GM12878 (cell line): ENCODE measurements around the gene LILRB2.
"Not testable (repeated sequence)": the region's sequence is repeated elsewhere in the genome, so short reads cannot be mapped to it uniquely, and the experiment has no call there.

Experiments
- CTCF ChIP-seq, 3 experiments: IDR thresholded peaks in 2 of 3; conservative IDR thresholded peaks in 1 of 3; 2 replicates each; pipeline ENCODE4 v1.5.1; 2011; ENCODE audit warnings: low read depth in 3 of 3, low read length in 3 of 3, mild to moderate bottlenecking in 3 of 3, control low read depth in 2 of 3, moderate library complexity in 2 of 3, inconsistent platforms in 1 of 3, mixed read lengths in 1 of 3; ENCODE audit not compliant: control insufficient read depth in 2 of 3, insufficient read depth in 1 of 3; ENCODE audit errors: extremely low read depth in 1 of 3
- RUNX3 ChIP-seq: IDR thresholded peaks from 2 replicates; pipeline ENCODE4 v1.6.1; 2012; ENCODE audit warnings: low read length, inconsistent platforms
- SIX5 ChIP-seq: IDR thresholded peaks from 2 replicates; pipeline ENCODE4 v1.6.1; 2011; ENCODE audit warnings: mild to moderate bottlenecking, low read depth, low read length, moderate library complexity; ENCODE audit not compliant: severe bottlenecking
- ZNF687 ChIP-seq: fragments of 450-650 bp; IDR thresholded peaks from 2 replicates; pipeline ENCODE4 v1.6.1; 2017; ENCODE audit warnings: mild to moderate bottlenecking, moderate library complexity

GRCh38 chr19:54243809-54244208, 37.1 kb downstream of the LILRB2 start:
- not testable (repeated sequence) for TF ChIP-seq RUNX3; CTCF (IDR thresholded peaks at IDR 0.05 in 2 of 3, conservative IDR thresholded peaks at IDR 0.05 in 1 of 3; ENCODE audit: control insufficient read depth in 2 of 3, extremely low read depth in 1 of 3, insufficient read depth in 1 of 3, low read depth in 3 of 3, low read length in 3 of 3); SIX5; ZNF687
